ENCODE data around the gene LILRA6.
"Not testable (repeated sequence)": the region's sequence is repeated elsewhere in the genome, so short reads cannot be mapped to it uniquely, and the experiment has no call there.

LILRA6 gene

GRCh38 chr19:54262470-54262869 is 19.9 kb upstream of the LILRA6 start:
- no peak for DNase-seq (ENCODE audit: low spot score)

GRCh38 chr19:54262066-54262465 is 19.5 kb upstream of the LILRA6 start:
- no peak for DNase-seq (ENCODE audit: low spot score)

- no peak for DNase-seq (ENCODE audit: low spot score)
These were observed 14.5 kb upstream of the LILRA6 start, which contains the start of gene LILRB5 for GRCh38 chr19:54257116-54257480. TSS of gene LILRB5 (minus strand) at chr19:54257273. CDS start at chr19:54257193, 80 bp downstream.

- no peak for DNase-seq (ENCODE audit: low spot score)
These were observed 13.9 kb upstream of the LILRA6 start for GRCh38 chr19:54256250-54257115.

- no peak for DNase-seq (ENCODE audit: low spot score)
These were observed 12.7 kb upstream of the LILRA6 start for GRCh38 chr19:54255105-54255775.

- no peak for DNase-seq (ENCODE audit: low spot score)
These were observed 11.8 kb upstream of the LILRA6 start for GRCh38 chr19:54254195-54254906.

- no peak for DNase-seq (ENCODE audit: low spot score)
These were observed 11.0 kb upstream of the LILRA6 start for GRCh38 chr19:54253331-54254194.

GRCh38 chr19:54252845-54253244 is 10.3 kb upstream of the LILRA6 start:
- DNase-seq (ENCODE audit: low spot score) = no peak

- no peak for DNase-seq (ENCODE audit: low spot score)
These were observed 9.7 kb upstream of the LILRA6 start for GRCh38 chr19:54252243-54252642.

- no peak for DNase-seq (ENCODE audit: low spot score)
These were observed 5.5 kb upstream of the LILRA6 start for GRCh38 chr19:54248016-54248601.

- DNase-seq (ENCODE audit: low spot score) = no peak
These were observed 4.7 kb upstream of the LILRA6 start for GRCh38 chr19:54247106-54247930.

- DNase-seq (ENCODE audit: low spot score) = no peak
These were observed 3.3 kb upstream of the LILRA6 start for GRCh38 chr19:54245936-54246335.

GRCh38 chr19:54243809-54244208 is 1.2 kb upstream of the LILRA6 start:
- not testable (repeated sequence) for DNase-seq (ENCODE audit: low spot score)

GRCh38 chr19:54242234-54242633 is 356 bp downstream of the LILRA6 start:
- not testable (repeated sequence) for DNase-seq (ENCODE audit: low spot score)

- DNase-seq (ENCODE audit: low spot score) = not testable (repeated sequence)
These were observed 1.9 kb downstream of the LILRA6 start for GRCh38 chr19:54240372-54241336.

- DNase-seq (ENCODE audit: low spot score) = not testable (repeated sequence)
These were observed 2.9 kb downstream of the LILRA6 start for GRCh38 chr19:54239491-54240371.

- DNase-seq (ENCODE audit: low spot score) = no peak
These were observed 8.6 kb downstream of the LILRA6 start for GRCh38 chr19:54233941-54234340.

Measured in kidney tubule cell (primary cell).